GM23338 (cell line): Measurements from ENCODE around the gene DLX2. TPM values are rescaled to one million over a fixed set of nuclear protein-coding genes. Genes with fewer than 3 reads are reported as not detected.

Experiments
- ATAC-seq: fragments of 200-7000 bp; cut with Tn5 transposase; 3 replicates; pipeline ENCODE4 v1.9.1; 2020
- DNase-seq: peaks from one replicate; pipeline ENCODE4 v3.0.0-alpha.2; 2015; ENCODE audit warnings: low spot score
- H2AFZ ChIP-seq: fragments of 200-600 bp; sonication (generic); 2 replicates; pipeline ENCODE4 v1.8.0; 2016; ENCODE audit warnings: antibody characterized with exemption, mild to moderate bottlenecking, moderate library complexity
- H3F3A ChIP-seq: fragments of 200-600 bp; sonication (generic); replicated peaks from 2 replicates; pipeline ENCODE4 v1.8.0; 2017; ENCODE audit warnings: antibody characterized with exemption, mixed run types, low read depth
- H3K27ac ChIP-seq: fragments of 200-600 bp; sonication (generic); 2 replicates; pipeline ENCODE4 v1.6.1; 2016; ENCODE audit warnings: low read depth
- H3K27me3 ChIP-seq: fragments of 200-600 bp; sonication (generic); 2 replicates; pipeline ENCODE4 v1.8.0; 2016; ENCODE audit warnings: mild to moderate bottlenecking, mixed run types, moderate library complexity; ENCODE audit not compliant: insufficient read depth
- H3K36me3 ChIP-seq: fragments of 200-600 bp; sonication (generic); 2 replicates; pipeline ENCODE4 v1.8.0; 2016; ENCODE audit warnings: mild to moderate bottlenecking; ENCODE audit not compliant: insufficient read depth
- H3K4me1 ChIP-seq: fragments of 200-600 bp; sonication (generic); 2 replicates; pipeline ENCODE4 v1.8.0; 2016; ENCODE audit warnings: mild to moderate bottlenecking, moderate library complexity; ENCODE audit not compliant: insufficient read depth
- H3K4me2 ChIP-seq: fragments of 200-600 bp; sonication (generic); 2 replicates; pipeline ENCODE4 v1.7.1; 2017; ENCODE audit warnings: mixed run types
- H3K4me3 ChIP-seq: fragments of 200-600 bp; sonication (generic); 2 replicates; pipeline ENCODE4 v1.6.1; 2016; ENCODE audit warnings: mixed run types
- H3K79me2 ChIP-seq: fragments of 200-600 bp; sonication (generic); replicated peaks from 2 replicates; pipeline ENCODE4 v1.8.0; 2017; ENCODE audit warnings: mild to moderate bottlenecking; ENCODE audit not compliant: insufficient read depth
- H3K9me2 ChIP-seq: fragments of 200-600 bp; sonication (generic); 2 replicates; pipeline ENCODE4 v1.8.0; 2017; ENCODE audit not compliant: insufficient read depth
- H4K20me1 ChIP-seq: fragments of 200-600 bp; sonication (generic); replicated peaks from 2 replicates; pipeline ENCODE4 v1.8.0; 2017; ENCODE audit warnings: mild to moderate bottlenecking; ENCODE audit not compliant: insufficient read depth
- H3K27ac Mint-ChIP-seq: 2 replicates; pipeline ENCODE4 v1.8.0; 2020; ENCODE audit warnings: inconsistent platforms, mild to moderate bottlenecking, moderate library complexity, mixed read lengths
- H3K27me3 Mint-ChIP-seq: 3 replicates; pipeline ENCODE4 v1.8.0; 2022; ENCODE audit warnings: low read depth, mild to moderate bottlenecking, moderate library complexity, mixed read lengths, inconsistent platforms; ENCODE audit not compliant: insufficient read depth, poor library complexity
- H3K36me3 Mint-ChIP-seq: 3 replicates; pipeline ENCODE4 v1.8.0; 2021; ENCODE audit warnings: low read depth, mild to moderate bottlenecking, inconsistent platforms, moderate library complexity, mixed read lengths
- H3K4me1 Mint-ChIP-seq: 3 replicates; pipeline ENCODE4 v1.8.0; 2020; ENCODE audit warnings: mild to moderate bottlenecking, inconsistent platforms, mixed read lengths
- H3K4me3 Mint-ChIP-seq: 3 replicates; pipeline ENCODE4 v1.8.0; 2021; ENCODE audit warnings: moderate library complexity, mild to moderate bottlenecking, inconsistent platforms, mixed read lengths
- H3K9me3 Mint-ChIP-seq: 3 replicates; pipeline ENCODE4 v1.8.0; 2020; ENCODE audit warnings: moderate library complexity, mild to moderate bottlenecking, inconsistent platforms, mixed read lengths
- EZH2 ChIP-seq: fragments of 200-600 bp; sonication (generic); IDR thresholded peaks from one replicate; pipeline ENCODE4 v1.8.0; 2017; ENCODE audit warnings: antibody characterized with exemption, mild to moderate bottlenecking, low read depth; ENCODE audit not compliant: unreplicated experiment
- EZH2phosphoT487 ChIP-seq: fragments of 200-600 bp; sonication (generic); IDR thresholded peaks from one replicate; pipeline ENCODE4 v1.8.1; 2018; ENCODE audit warnings: antibody characterized with exemption; ENCODE audit not compliant: unreplicated experiment
- JUNB ChIP-seq: IDR thresholded peaks from one replicate; pipeline ENCODE4 v1.6.1; 2016; ENCODE audit warnings: antibody characterized with exemption; ENCODE audit not compliant: unreplicated experiment
- POLR2AphosphoS5 ChIP-seq: IDR thresholded peaks from 2 replicates; pipeline ENCODE4 v1.6.1; 2016; ENCODE audit warnings: antibody characterized with exemption, low read depth
- REST ChIP-seq: IDR thresholded peaks from one replicate; pipeline ENCODE4 v1.6.1; 2018; ENCODE audit warnings: antibody characterized with exemption; ENCODE audit not compliant: unreplicated experiment
- polyA plus RNA-seq: library from polyadenylated mRNA; unstranded; fragments of >200 nt; fragmentation: Nextera tagmentation; extraction: Ambion mirVana; gene quantifications from 2 replicates; pipeline ENCODE4 v1.2.1, GENCODE V29; 2016
- total RNA-seq: library from RNA; depleted of rRNA; stranded (reverse); fragments of >200 nt; shearing (Covaris generic); gene quantifications from 2 replicates; pipeline ENCODE4 v1.2.3, GENCODE V29; 2014

DLX2 gene
- total and polyA plus RNA-seq, 2 experiments from 2014 or later: 0.08 to 0.24 TPM

- TF ChIP-seq POLR2AphosphoS5: no peak
- TF ChIP-seq EZH2: peak; percentile 67
- H3K36me3 ChIP-seq: no peaks in the 10 kb centered on the region
- Mint-ChIP-seq H3K4me1 (peaks cover 55% of the 10 kb centered on the region), H3K36me3 (peaks cover 3% of the 10 kb centered on the region; the same call in 1 of the 3 replicates), H3K27ac (no peak overlapping the region), H3K9me3 (peaks cover 12% of the 10 kb centered on the region; the same call in 1 of the 3 replicates), H3K4me3 (peak overlapping the region; percentile 19; the same call in 1 of the 3 replicates), H3K27me3 (peaks cover 100% of the 10 kb centered on the region)
- peak overlapping the region; percentile 88 for H3K4me2 ChIP-seq
- peaks cover 89% of the 10 kb centered on the region for H3K4me1 ChIP-seq
- H3K27ac ChIP-seq: no peak overlapping the region
- H2AFZ ChIP-seq: no peak overlapping the region
- H3K27me3 ChIP-seq: peaks cover 100% of the 10 kb centered on the region
- peaks cover 35% of the 10 kb centered on the region for H4K20me1 ChIP-seq
- peaks cover 50% of the 10 kb centered on the region for H3F3A ChIP-seq
- DNase-seq (peak; percentile 35), ATAC-seq (no peak)
- H3K9me2 ChIP-seq: no peaks in the 10 kb centered on the region
- 0 out of 2 replicates have a peak overlapping the region, but pooled peaks have one; percentile 57 for H3K4me3 ChIP-seq
- no peaks in the 10 kb centered on the region for H3K79me2 ChIP-seq
Observed at GRCh38 chr2:172092716-172093415, 9.8 kb downstream of the DLX2 start.

GRCh38 chr2:172091761-172092566, 10.7 kb downstream of the DLX2 start:
- H2AFZ ChIP-seq: no peak overlapping the region
- no peaks in the 10 kb centered on the region for H3K9me2 ChIP-seq
- ATAC-seq (no peak), DNase-seq (peak; percentile 15)
- H3K4me1 ChIP-seq: peaks cover 89% of the 10 kb centered on the region
- H3K4me1 Mint-ChIP-seq: peaks cover 62% of the 10 kb centered on the region
- H3K9me3 Mint-ChIP-seq: peaks cover 12% of the 10 kb centered on the region; the same call in 2 of the 3 replicates
- H4K20me1 ChIP-seq: peaks cover 38% of the 10 kb centered on the region
- no peak overlapping the region for H3K4me3 Mint-ChIP-seq
- H3K27me3 ChIP-seq: peaks cover 100% of the 10 kb centered on the region
- no peak overlapping the region for H3K4me2 ChIP-seq
- no peaks in the 10 kb centered on the region for H3K79me2 ChIP-seq
- H3K27ac ChIP-seq: no peak overlapping the region
- H3K4me3 ChIP-seq: no peak overlapping the region
- peaks cover 50% of the 10 kb centered on the region for H3F3A ChIP-seq
- no peaks in the 10 kb centered on the region for H3K36me3 ChIP-seq
- no peak for TF ChIP-seq JUNB
- TF ChIP-seq POLR2AphosphoS5: no peak
- peak; percentile 82 for TF ChIP-seq EZH2
- TF ChIP-seq EZH2phosphoT487: peak; percentile 48
- H3K27ac Mint-ChIP-seq: no peak overlapping the region
- H3K27me3 Mint-ChIP-seq: peaks cover 100% of the 10 kb centered on the region
- peaks cover 3% of the 10 kb centered on the region; the same call in 1 of the 3 replicates for H3K36me3 Mint-ChIP-seq

GRCh38 chr2:172091000-172091641, 11.6 kb downstream of the DLX2 start:
- H3K4me3 Mint-ChIP-seq: peak overlapping the region; percentile 19; the same call in 1 of the 3 replicates
- peak overlapping the region; percentile 11; the same call in 1 of the 2 replicates for H3K4me3 ChIP-seq
- H3K9me3 Mint-ChIP-seq: peaks cover 12% of the 10 kb centered on the region
- H3K27me3 Mint-ChIP-seq: peaks cover 100% of the 10 kb centered on the region
- H3K27ac Mint-ChIP-seq: no peak overlapping the region
- H3K4me1 ChIP-seq: peaks cover 89% of the 10 kb centered on the region
- H3K36me3 ChIP-seq: no peaks in the 10 kb centered on the region
- peaks cover 3% of the 10 kb centered on the region; the same call in 1 of the 3 replicates for H3K36me3 Mint-ChIP-seq
- peaks cover 55% of the 10 kb centered on the region for H3F3A ChIP-seq
- H2AFZ ChIP-seq: no peak overlapping the region
- peaks cover 100% of the 10 kb centered on the region for H3K27me3 ChIP-seq
- ATAC-seq (no peak), DNase-seq (peak; percentile 47)
- peak overlapping the region; percentile 68 for H3K4me2 ChIP-seq
- H4K20me1 ChIP-seq: peaks cover 41% of the 10 kb centered on the region
- no peaks in the 10 kb centered on the region for H3K79me2 ChIP-seq
- TF ChIP-seq POLR2AphosphoS5 (no peak), EZH2phosphoT487 (peak; percentile 56), EZH2 (peak; percentile 93), REST (no peak)
- H3K27ac ChIP-seq: no peak overlapping the region
- H3K9me2 ChIP-seq: no peaks in the 10 kb centered on the region
- peaks cover 63% of the 10 kb centered on the region for H3K4me1 Mint-ChIP-seq
